Embryonic facial prominence (tissue), 1 donor: Measurements from ENCODE around the gene ACOT12.

ENCODE experiments used
- DNase-seq: peaks from one replicate; pipeline ENCODE4 v3.0.0-alpha.2; 2016; ENCODE audit errors: extremely low spot score

The ACOT12 gene

DNA sequence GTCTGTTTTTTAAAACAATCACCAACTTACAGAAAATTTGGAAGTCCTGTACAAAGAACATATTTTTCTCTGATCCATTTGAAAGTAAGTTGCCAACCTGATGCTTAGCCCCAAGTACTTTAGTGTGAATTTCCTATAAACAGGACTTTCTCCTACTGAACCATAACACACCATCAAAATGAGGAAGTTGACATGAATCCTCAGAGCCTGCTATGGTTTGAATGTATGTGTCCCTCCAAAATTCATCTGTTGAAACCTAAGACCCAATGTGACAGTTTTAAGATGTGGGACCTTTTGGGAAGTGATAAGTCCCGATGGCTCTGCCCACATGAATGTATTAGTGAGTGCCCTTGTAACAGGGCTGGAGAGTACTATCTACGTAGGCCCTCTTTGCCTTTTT, 6.4 kb upstream of the ACOT12 start:
- no peak for DNase-seq

- DNase-seq: no peak
Measured at GRCh38 chr5:81398741-81399140, 4.8 kb upstream of the ACOT12 start.

- DNase-seq: no peak
Measured at GRCh38 chr5:81397176-81397575, 3.2 kb upstream of the ACOT12 start.

DNA sequence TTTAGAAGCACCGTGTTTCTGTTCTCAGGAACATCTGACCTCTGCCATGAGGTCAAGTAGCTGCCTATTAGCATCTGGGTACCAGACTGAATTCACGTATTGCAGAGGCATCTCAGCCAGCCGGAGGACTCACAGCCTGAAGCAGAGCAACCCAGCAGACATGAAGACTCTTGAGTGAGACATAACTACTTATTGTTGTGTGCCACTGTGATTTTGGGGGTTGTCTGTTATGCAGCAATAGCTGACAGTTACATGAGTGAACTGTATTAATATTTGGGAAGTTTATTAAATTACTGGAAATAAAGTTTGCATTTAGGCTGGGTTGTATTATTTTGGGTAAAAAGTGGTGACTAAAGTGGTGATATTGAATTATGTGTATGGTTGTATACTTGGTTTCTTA, 1.3 kb upstream of the ACOT12 start:
- no peak for DNase-seq

GRCh38 chr5:81393430-81393782, 528 bp downstream of the ACOT12 start:
- no peak for DNase-seq

DNA sequence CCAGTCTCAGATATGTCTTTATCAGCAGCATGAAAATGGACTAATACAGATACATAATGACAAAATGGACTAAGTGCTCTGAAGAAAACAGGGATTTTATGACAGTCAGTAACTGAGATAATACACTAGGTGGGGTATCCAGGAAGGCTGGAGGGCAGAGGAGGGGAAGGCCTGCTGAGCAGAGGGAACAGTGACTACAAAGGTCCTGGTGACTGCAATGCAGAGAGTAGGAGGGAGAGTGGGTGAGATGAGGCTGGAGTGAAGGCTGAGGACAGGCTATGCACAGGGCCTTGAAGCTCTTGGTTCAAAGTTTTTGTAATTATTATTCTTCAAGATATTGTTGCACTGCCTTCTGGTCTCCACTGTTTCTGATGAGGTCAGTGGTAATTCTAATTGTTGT, 4.9 kb downstream of the ACOT12 start:
- no peak for DNase-seq

- no peak for DNase-seq
Measured at GRCh38 chr5:81388169-81388568, 5.8 kb downstream of the ACOT12 start.

DNA sequence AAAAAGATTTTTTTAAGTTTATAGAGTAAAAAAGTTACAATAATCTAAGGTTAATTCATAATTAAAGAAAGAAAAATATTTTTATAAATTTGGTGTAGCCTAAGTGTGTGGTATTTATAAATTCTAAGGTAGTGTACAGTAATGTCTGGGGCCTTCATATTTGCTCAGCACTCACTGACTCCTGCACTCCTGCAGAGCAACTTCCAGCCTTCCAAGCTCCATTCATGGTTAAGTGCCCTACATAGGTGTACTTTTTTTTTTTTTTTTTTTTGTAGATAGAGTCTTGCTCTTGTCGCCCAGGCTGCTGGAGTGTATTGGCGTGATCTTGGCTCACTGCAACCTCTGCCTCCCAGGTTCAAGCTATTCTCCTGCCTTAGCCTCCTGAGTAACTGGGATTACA, 10.1 kb downstream of the ACOT12 start:
- no peak for DNase-seq

GRCh38 chr5:81371354-81371876, 22.5 kb downstream of the ACOT12 start:
- no peak for DNase-seq

- no peak for DNase-seq
Measured at GRCh38 chr5:81370912-81371311, 23.0 kb downstream of the ACOT12 start.

DNA sequence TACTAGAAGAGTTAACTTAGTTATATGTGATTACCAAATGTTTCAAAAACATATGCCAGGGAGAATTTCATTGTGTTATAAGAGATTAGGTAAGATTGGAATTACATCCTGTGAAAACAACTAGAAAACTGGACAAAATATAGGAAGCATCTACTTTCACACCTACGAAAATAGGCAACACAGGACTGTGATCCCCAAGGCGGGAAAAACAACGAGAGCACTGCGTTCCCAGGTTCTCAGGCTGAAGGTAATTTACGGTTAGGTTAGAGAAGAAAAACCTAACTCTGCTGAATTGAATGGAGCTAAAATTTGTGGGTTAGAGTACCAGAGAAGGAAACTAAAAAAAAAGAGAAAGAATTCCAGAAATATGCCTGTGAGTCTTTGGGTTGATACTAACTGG, 28.4 kb downstream of the ACOT12 start:
- no peak for DNase-seq

DNA sequence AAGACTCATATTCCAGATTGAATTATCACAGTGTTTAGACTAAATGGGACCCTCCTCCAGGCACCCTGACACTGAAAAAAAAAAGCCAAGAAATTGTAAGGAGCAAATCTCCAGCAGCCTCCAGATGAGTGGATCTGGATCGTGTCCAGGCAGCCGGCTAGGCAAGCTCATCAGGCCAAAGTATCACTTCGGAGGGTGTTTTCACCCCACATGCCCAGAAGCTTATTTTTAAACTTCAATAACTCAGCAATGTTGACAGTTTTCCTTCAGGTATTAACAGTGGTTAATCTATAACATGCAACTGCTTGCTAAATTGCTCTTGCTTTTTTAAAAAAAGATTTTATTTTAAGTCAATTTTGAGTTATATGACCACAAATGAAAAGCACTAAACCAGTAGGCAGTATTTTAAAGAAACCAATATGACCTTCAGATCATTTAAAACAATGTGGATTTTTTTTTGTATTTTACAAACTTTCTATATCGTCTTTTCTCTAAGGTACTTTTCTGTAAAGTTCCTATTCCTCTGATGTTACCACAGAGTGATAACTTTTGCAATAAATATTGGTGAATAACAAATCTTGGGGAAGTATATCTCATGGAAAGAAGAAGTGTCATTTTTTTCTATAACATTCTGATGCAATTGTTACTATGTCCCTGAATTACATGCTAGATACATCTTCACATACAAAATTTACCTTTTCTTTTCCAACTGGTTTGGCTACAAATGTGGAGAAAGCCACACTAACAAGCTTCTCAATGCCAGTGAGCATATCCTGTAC, 30.7 kb downstream of the ACOT12 start:
- DNase-seq: no peak

DNA sequence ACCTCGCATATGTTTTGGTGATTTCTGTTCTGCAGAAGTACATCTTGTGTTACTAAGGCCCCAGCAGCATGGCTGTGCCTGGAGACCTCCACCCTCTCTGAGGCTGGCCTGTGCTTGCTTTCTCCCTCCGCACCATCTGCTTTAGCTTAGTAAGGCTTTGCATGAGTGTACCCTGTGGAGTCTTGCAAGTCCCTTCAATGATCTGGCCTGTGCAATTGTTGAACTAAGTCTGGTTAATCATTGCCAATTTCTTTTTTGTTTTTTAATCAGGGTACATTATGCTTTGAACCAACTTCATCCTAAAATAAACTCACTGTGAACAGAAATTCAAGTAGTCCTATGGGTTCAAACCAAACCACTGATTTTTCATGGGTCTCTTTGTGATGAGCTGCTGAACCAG, 32.3 kb downstream of the ACOT12 start:
- DNase-seq: no peak

GRCh38 chr5:81360640-81361039, 33.3 kb downstream of the ACOT12 start:
- no peak for DNase-seq

GRCh38 chr5:81359881-81360280, 34.1 kb downstream of the ACOT12 start:
- DNase-seq: no peak

- DNase-seq: no peak
Measured at GRCh38 chr5:81359108-81359507, 34.8 kb downstream of the ACOT12 start.

GRCh38 chr5:81355291-81356251, 38.4 kb downstream of the ACOT12 start:
- no peak for DNase-seq

GRCh38 chr5:81354093-81354492, 39.8 kb downstream of the ACOT12 start:
- no peak for DNase-seq

DNA sequence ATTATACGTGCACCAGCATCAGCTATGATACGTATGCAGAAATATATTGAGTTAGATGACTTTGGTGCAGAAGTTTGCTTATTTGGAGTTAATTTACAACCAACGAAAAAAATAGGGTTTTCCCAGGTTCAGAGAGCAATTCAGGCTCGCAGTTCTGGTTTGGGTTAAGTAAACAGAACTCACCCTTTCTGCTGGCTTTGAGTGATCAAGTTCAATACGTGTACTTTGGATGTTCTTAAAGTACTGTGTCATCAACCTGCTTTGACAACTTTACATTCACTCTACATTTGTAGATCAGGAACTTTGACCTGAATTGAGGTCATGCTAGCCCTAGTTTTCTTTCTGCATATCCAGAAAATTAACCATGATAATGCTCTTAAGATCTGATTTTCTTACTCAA, 40.7 kb downstream of the ACOT12 start:
- no peak for DNase-seq

GRCh38 chr5:81350507-81350906, 43.4 kb downstream of the ACOT12 start:
- no peak for DNase-seq

- no peak for DNase-seq
Measured at GRCh38 chr5:81349161-81349560, 44.8 kb downstream of the ACOT12 start.

DNA sequence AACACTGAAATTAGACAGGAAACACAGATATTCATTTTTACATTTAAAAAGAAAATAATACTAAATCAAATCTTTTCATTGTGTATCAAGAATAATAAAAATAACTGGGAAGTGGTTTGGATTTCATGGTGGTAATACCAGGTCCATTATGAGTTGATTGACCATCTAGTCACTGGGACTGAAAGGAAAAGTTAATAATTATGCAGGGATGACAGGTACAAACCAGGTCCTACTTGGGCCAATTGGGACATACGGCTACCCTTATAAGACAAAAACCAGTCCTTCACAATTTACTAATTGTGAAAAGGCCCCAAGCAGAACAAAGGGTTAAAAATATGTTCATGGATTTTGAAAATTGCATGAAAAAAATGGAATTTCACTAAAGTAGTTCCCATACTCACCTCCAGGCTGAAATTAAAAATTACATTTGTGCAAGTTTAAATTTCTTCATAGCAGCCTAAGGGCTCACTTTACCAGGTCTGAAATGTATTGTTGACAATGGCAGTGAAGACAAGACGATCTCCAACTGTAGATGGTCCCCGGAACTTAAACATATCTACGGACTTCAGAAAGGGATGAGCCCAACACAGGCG, 48.4 kb downstream of the ACOT12 start:
- DNase-seq: no peak
